Occipital lobe (tissue), 2 donors: Measurements from ENCODE around the gene GRM3. TPM values are rescaled to one million over a fixed set of nuclear protein-coding genes. Genes with fewer than 3 reads are reported as not detected.
A peak's percentile ranks its signal among the peaks of the same experiment; 100 is the strongest.

Experiments
- DNase-seq: peaks from one replicate; lab custom pipeline; 2025; lab: John Stamatoyannopoulos, UW
- total RNA-seq: library from RNA; depleted of rRNA; stranded (reverse); fragments of >200 nt; gene quantifications from one replicate; pipeline ENCODE4 v1.2.3, GENCODE V29; 2014

The GRM3 gene
- total RNA-seq, 1 donor from 2014 or later = 179 TPM

- DNase-seq = no peak
Measured at GRCh38 chr7:86692755-86693154, 49.0 kb downstream of the GRM3 start.

DNA sequence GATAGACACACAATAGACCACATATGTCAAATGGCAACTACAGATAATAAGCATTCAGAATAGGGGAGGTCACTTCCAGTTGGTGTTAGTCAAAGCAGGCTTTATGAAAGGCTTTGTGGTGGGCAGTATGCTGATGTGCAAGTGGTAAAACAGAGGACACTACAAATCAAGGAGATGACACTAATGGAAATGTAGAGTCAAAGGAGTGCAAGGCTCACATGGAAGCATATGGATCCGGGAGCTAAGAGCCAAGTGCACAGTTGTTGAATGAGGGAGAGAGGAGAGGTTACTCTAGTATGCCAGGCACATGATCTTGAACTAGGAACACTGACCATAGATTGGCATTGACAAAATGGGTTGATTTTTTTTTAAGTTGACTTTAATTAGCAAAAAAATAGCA is 62.7 kb downstream of the GRM3 start:
- DNase-seq = no peak

DNA sequence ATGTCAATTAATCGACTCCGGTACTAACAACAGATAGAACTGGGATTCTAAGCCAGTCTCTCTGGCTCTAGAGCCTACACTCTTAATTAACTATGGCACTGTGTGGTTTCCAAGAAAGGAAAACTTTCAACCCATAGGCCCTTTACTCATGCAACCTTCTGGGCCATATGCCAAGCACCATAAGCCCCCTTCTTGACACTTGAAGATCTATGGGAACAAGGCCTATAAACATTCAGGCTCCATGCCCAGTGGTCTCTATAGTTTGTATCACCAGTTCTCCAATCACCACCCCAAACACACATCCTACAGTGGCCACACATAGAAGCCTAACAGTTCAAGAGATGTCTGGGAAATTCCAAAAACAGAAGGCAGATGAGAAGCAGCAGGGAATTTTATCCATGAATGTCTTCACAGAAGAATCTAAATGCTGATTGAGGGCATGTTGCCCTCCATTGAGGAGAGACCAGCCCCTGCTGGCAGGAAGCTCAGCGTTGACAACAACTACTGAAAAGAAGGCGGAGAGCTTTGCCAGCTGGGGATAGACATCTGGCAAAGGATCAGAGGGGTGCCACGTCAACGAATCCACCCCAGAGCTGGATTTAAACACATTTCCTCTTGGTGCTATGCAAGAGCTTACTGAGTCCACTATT is 64.4 kb downstream of the GRM3 start:
- DNase-seq = peak; percentile 66

GRCh38 chr7:86720306-86720705 is 76.6 kb downstream of the GRM3 start:
- DNase-seq = no peak

GRCh38 chr7:86733783-86734182 is 90.1 kb downstream of the GRM3 start:
- DNase-seq = no peak

- DNase-seq = no peak
Measured at GRCh38 chr7:86745013-86745745, 101.5 kb downstream of the GRM3 start.

- DNase-seq = no peak
Measured at GRCh38 chr7:86747698-86748097, 104.0 kb downstream of the GRM3 start.

- DNase-seq = no peak
Measured at GRCh38 chr7:86748201-86748600, 104.5 kb downstream of the GRM3 start.

GRCh38 chr7:86748843-86749719 is 105.4 kb downstream of the GRM3 start:
- DNase-seq = no peak

DNA sequence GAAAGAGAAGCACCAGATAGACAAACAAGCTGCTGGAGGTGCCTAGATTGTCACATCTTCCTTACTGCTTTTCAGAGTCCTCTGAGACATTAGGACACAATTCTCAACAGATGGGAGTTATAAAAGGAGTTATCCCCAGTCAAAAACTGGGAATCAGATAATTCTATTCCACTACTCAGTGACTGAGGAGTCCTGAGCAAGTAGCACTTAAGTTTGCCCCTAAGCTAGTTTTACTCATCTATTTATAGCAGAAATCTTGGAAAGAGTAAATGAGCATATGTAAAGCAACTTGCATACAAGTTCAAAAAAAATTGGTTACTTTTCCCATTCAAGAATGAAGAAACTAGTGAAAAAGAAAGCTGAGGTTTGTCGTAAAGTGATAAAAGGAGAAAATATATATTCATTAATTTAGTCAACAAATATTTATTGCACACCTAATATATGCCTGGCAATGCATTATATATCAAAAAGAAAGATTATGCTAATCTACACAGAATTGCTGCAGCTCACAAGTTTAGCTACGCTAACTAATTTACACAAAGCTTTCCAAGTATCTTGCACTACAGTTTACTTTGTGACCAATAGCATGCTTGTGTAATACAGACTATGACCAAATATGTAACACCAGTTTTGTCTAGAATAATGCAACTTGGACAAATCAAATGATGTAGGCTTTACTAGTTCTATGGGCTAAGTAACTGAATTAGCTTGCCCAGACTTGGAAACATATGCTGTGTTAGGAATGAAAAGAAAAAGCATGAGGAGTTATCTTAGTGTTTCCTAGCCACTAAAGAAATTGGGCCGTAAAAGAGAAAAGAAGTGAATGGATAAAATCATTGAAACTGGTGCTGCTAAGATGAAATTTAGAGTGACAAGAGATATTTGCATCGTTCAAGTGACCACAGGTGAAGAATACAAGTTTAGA is 106.3 kb downstream of the GRM3 start:
- DNase-seq = no peak

DNA sequence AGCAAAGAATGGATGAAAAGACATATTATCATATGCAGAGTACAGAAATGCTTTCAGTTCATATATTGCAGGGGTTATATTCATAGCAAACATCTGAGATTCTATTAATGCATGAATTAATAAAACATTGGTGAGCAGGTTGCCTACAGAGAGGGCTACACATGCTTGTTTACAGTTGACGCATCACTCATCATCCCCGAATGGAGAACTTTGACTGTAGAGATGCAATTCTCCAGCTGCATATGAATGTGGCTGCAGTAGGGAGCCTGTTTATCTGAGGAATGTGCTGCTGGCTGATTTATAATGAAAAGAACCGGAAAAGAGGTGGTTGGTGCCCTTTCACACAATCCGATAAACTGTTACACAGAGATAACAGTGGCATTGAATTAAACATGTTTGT is 116.5 kb downstream of the GRM3 start:
- DNase-seq = no peak

DNA sequence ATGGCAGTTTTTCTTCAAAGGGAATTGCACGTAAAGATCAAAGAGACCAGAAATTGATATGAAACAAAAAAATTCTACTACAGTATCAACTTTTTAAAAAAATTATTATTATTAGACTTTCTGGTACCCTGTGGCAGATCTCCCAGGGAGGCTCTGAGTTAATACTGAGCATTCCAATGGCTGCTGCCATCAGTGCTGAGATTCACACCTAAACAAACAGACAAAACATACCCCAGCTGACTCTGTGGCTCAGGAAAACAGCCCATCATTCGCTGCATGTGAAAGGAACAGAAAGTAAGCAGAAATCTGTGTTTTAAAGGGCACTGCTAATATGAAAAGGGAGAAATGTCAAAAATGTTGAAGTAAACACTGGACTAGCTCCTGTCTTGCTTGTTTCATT is 118.4 kb downstream of the GRM3 start:
- DNase-seq = no peak

GRCh38 chr7:86765931-86766330 is 122.2 kb downstream of the GRM3 start:
- DNase-seq = no peak

DNA sequence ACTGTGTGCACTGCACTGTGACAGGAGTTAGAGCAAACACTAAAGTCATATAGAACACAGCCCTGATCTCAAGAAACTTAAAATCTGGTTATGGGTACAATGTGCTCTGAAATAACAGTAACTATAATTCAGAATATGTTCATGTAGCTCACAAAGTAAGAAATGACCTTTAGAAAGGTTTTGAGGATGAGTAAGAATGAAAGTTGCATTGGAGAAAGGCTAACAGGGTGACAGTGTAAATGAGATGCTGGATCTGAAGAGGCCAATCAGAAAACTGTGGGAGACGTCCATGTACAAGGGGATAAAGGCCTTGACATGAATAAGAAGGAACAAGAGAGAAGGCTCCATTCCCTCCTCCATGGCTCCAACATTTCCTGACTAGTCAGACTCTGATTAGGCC is 124.7 kb downstream of the GRM3 start:
- no peak for DNase-seq

DNA sequence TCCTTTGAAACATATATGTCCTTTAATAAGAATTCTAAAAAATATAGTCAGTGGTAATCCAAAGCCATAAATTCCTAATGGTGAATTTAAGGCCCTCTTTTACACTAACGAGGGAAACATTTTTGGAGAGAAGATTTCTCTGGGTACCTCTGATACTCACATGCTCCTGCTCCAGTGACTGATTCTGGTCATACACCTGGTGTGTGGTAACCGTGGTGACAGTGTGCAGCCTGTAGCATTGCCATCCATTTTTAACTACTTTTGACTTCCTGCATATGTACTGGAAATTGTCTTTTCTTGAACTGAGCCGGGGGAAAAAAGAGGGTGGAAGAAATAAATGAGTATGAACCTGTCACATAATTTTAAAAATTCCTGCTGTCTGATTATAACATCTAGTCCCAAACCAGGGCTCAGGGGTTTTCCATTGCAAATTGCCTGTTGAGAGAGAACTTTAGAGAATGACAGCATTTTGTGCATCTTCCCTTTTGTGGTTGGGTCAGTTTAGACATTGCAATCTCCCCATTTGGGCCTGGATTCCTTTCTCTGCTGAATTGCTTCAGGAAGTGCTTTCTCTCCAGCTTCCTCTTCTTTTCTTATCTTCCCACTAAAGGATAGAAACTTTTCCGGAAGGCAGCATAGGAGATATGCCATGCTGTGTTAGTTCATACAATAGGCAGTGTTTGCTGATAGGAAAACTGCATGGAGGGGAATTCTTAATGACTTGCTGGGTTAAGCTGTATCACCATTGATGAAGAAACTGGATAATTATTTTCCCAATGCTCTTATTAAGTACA is 125.5 kb downstream of the GRM3 start:
- no peak for DNase-seq

- no peak for DNase-seq
Measured at GRCh38 chr7:86773309-86773708, 129.6 kb downstream of the GRM3 start.

GRCh38 chr7:86775203-86775602 is 131.5 kb downstream of the GRM3 start:
- no peak for DNase-seq

GRCh38 chr7:86776136-86776535 is 132.4 kb downstream of the GRM3 start:
- no peak for DNase-seq

DNA sequence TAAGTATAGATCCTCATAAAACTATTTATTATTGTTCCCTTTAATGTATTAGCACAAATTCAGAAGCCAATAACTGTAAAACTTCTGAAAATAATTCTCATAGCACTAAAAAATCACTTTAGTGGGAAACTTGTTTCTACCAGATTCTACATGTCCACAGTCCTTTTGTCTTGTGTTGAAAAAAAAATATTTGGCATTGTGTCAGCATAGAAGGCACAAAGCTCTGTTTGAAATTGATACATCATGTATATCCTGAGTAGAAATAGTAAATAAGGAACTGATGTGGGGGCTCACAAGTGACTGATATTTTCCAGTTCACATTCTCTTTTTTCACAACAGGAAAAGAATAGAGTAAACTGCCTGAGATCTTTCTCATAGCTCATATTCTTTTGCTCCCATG is 134.6 kb downstream of the GRM3 start:
- no peak for DNase-seq

GRCh38 chr7:86784765-86785164 is 141.1 kb downstream of the GRM3 start:
- DNase-seq = no peak
